Measurements from ENCODE around the gene AFF4. TPM values are rescaled to one million over a fixed set of nuclear protein-coding genes. Genes with fewer than 3 reads are reported as not detected.

Gene AFF4
- total RNA-seq, 1 experiment from 2014 or later = 85.3 TPM

DNA sequence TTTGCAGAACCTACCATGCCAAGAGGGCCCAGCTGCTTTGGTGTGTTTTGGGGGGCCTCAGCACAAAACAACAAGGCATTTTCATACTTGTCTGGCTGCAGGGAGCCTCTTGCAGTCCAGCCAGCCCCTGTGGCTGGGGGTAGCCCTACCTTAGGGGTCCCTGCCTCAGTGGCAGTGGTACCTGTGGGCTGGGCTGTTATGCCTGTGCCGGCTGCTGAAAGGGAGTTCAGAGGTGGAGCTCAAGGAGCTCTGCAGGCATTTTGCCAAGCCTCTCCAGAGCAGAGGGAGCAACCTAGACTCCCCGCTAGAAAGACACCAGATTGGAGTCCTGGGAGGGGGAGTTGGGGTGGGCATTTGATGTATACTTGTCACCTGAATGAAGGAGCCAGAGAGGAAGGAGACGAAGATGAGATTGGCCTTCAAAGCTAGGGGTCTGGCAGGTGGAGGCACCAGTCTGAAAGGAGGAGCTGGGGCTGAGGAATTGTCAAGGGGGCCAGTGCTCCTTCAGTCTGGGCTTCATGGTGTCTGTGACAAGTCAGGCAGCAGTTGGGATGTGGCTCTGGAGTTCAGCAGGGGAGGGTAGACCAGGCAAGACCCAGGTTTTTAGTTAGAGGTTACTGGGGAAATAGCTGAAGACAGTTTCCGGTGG is 134.5 kb downstream of the AFF4 start:
- ChIA-PET POLR2A (ENCODE audit: low non-redundant PET) (no interaction called here), CTCF (interaction anchor here (1.5 kb wide), 1 partner anchor 9 kb away, joined by 5 read pairs; no protein-coding TSS in a partner anchor)
- intact Hi-C loops (cut with micrococcal nuclease; ENCODE audit: unreplicated experiment) = no loop called here
- BruUV-seq (replicated peaks) = no TSS peak
- H3K27me3 ChIP-seq (replicated peaks; ENCODE audit: insufficient read depth, low read depth, low read length, poor library complexity) = peaks cover 9% of the 10 kb centered on the region
- no peaks in the 10 kb centered on the region for H3K36me3 ChIP-seq (ENCODE audit: insufficient read depth, low read length, poor library complexity, severe bottlenecking)
- no peaks in the 10 kb centered on the region for H3K9me3 ChIP-seq (ENCODE audit: low read depth, low read length, poor library complexity, severe bottlenecking)
- H3K4me3 ChIP-seq (ENCODE audit: low read depth, low read length, poor library complexity, severe bottlenecking) = no peak overlapping the region
- no peak overlapping the region for H3K27ac ChIP-seq (ENCODE audit: low read depth, low read length, poor library complexity, severe bottlenecking)
- H3K4me1 ChIP-seq (ENCODE audit: insufficient read depth, low read length, poor library complexity, severe bottlenecking) = peaks cover 2% of the 10 kb centered on the region
- no peak for DNase-seq (ENCODE audit: low spot score)
- TF ChIP-seq, protein P1, sequence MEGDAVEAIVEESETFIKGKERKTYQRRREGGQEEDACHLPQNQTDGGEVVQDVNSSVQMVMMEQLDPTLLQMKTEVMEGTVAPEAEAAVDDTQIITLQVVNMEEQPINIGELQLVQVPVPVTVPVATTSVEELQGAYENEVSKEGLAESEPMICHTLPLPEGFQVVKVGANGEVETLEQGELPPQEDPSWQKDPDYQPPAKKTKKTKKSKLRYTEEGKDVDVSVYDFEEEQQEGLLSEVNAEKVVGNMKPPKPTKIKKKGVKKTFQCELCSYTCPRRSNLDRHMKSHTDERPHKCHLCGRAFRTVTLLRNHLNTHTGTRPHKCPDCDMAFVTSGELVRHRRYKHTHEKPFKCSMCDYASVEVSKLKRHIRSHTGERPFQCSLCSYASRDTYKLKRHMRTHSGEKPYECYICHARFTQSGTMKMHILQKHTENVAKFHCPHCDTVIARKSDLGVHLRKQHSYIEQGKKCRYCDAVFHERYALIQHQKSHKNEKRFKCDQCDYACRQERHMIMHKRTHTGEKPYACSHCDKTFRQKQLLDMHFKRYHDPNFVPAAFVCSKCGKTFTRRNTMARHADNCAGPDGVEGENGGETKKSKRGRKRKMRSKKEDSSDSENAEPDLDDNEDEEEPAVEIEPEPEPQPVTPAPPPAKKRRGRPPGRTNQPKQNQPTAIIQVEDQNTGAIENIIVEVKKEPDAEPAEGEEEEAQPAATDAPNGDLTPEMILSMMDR (conservative IDR thresholded peaks at IDR 0.05; ENCODE audit: low read depth, low read length) = no peak
- no peak for TF ChIP-seq EZH2 (IDR thresholded peaks at IDR 0.05; ENCODE audit: borderline replicate concordance, low read depth, low read length, poor library complexity, severe bottlenecking)

DNA sequence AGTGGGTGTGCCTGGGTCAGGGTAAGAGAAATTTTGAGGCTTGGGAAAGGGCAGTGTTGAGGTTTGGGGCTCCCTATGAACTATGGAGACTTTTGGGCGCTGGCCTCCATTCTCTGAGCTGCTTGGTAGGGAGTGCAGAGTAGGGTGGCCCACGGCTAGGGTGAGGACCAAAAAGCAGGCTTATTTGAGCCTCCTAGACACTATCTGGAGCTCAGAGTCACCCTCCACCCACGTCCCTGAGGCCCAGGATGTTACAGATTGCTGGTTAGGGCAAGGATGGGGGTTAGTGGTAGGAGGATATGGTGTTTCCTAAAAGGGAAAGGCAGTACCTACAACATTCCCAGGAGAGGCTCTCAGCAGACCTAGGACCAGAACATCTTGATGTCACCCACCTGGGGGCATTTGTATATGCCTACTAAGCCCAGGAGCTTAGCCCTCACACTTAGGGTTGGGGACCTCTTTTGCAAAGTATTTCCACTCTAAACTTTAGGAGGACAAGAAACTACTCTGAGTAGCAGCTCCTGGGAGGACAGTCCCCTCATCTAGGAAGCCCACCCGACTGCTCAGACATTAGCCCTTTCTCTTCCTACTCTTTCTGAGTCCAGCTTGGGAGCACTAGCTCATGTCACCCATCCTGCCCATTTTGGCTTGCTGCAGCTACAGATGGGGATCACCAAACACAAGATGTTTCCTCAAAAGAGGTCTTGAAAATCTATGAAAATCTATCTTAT is 135.3 kb downstream of the AFF4 start:
- no peak for DNase-seq (ENCODE audit: low spot score)
- no peaks in the 10 kb centered on the region for H3K36me3 ChIP-seq (ENCODE audit: insufficient read depth, low read length, poor library complexity, severe bottlenecking)
- H3K4me3 ChIP-seq (ENCODE audit: low read depth, low read length, poor library complexity, severe bottlenecking) = no peak overlapping the region
- H3K4me1 ChIP-seq (ENCODE audit: insufficient read depth, low read length, poor library complexity, severe bottlenecking) = peaks cover 2% of the 10 kb centered on the region
- ChIA-PET CTCF (interaction anchor here (0.7 kb wide), 1 partner anchor 81 kb away, joined by 3 read pairs; the partner anchor contains the start of gene CCNI2), POLR2A (ENCODE audit: low non-redundant PET) (interaction anchor here (0.6 kb wide), 1 partner anchor 8 kb away, joined by 3 read pairs; no protein-coding TSS in a partner anchor)
- H3K9me3 ChIP-seq (ENCODE audit: low read depth, low read length, poor library complexity, severe bottlenecking) = no peaks in the 10 kb centered on the region
- TF ChIP-seq, protein P1 (conservative IDR thresholded peaks at IDR 0.05; ENCODE audit: low read depth, low read length) = no peak
- TF ChIP-seq EZH2 (IDR thresholded peaks at IDR 0.05; ENCODE audit: borderline replicate concordance, low read depth, low read length, poor library complexity, severe bottlenecking) = no peak
- intact Hi-C loops (cut with micrococcal nuclease; ENCODE audit: unreplicated experiment) = no loop called here
- H3K27ac ChIP-seq (ENCODE audit: low read depth, low read length, poor library complexity, severe bottlenecking) = no peak overlapping the region
- BruUV-seq (replicated peaks) = no TSS peak
- peaks cover 9% of the 10 kb centered on the region for H3K27me3 ChIP-seq (replicated peaks; ENCODE audit: insufficient read depth, low read depth, low read length, poor library complexity)

DNA sequence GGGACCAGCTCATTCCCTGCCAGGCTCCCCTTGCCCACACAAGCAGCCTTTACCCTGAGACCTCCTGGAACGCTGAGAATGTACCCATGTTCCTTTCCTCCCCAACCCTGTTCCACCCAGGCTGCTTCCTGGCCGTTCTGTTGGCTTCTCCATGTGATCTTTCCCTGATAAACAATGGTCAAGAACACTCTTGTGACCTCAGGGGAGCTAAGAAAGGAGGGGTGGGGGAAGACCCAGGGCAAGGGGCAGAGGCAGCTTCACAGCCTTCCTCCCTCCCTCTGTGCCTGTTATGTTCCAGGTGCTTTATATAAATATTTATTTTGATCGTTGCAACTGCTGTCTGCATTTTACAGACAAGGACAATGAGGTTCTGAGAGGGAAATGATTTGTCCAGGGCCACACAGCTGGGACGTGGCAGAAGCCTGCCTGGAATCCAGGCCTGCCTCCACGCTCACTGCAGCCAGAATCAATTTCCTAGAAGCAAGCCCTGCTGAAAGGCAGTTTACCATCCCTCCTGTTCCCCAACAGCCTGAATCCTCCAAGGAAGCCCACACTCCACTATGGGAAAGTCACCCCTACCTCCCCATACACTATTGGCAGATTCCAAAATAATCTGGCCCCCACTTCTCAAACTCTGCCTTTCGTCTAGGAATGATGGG is 136.9 kb downstream of the AFF4 start:
- POLR2A ChIA-PET (ENCODE audit: low non-redundant PET) = interaction anchor here (0.6 to 0.7 kb wide), 2 partner anchors 595 to 1931 kb away, joined by 3 read pairs; no protein-coding TSS in a partner anchor
- peaks cover 9% of the 10 kb centered on the region for H3K27me3 ChIP-seq (replicated peaks; ENCODE audit: insufficient read depth, low read depth, low read length, poor library complexity)
- peaks cover 2% of the 10 kb centered on the region for H3K4me1 ChIP-seq (ENCODE audit: insufficient read depth, low read length, poor library complexity, severe bottlenecking)
- H3K9me3 ChIP-seq (ENCODE audit: low read depth, low read length, poor library complexity, severe bottlenecking) = no peaks in the 10 kb centered on the region
- H3K4me3 ChIP-seq (ENCODE audit: low read depth, low read length, poor library complexity, severe bottlenecking) = no peak overlapping the region
- no peaks in the 10 kb centered on the region for H3K36me3 ChIP-seq (ENCODE audit: insufficient read depth, low read length, poor library complexity, severe bottlenecking)
- intact Hi-C loops (cut with micrococcal nuclease; ENCODE audit: unreplicated experiment) = no loop called here
- TF ChIP-seq EZH2 (IDR thresholded peaks at IDR 0.05; ENCODE audit: borderline replicate concordance, low read depth, low read length, poor library complexity, severe bottlenecking) = no peak
- TF ChIP-seq, protein P1 (conservative IDR thresholded peaks at IDR 0.05; ENCODE audit: low read depth, low read length) = no peak
- CTCF ChIA-PET = no interaction called here
- H3K27ac ChIP-seq (ENCODE audit: low read depth, low read length, poor library complexity, severe bottlenecking) = no peak overlapping the region
- BruUV-seq (replicated peaks) = no TSS peak
- DNase-seq (ENCODE audit: low spot score) = no peak

All from A673 (cell line).